GM21423 (cell line): Measurements from ENCODE around the gene CFAP157.

Source experiments
- ATAC-seq: cut with Tn5 transposase; IDR thresholded peaks from one replicate; pipeline ENCODE4 v1.9.1; 2021; ENCODE audit warnings: mild to moderate bottlenecking, moderate library complexity; ENCODE audit not compliant: unreplicated experiment

CFAP157 gene

GRCh38 chr9:127706836-127707241, at the start of gene CFAP157:
Gene CFAP157, plus strand, starts transcription at chr9:127706988. Its CDS starts 44 bp downstream, at chr9:127707032.
- ATAC-seq, result no peak

DNA sequence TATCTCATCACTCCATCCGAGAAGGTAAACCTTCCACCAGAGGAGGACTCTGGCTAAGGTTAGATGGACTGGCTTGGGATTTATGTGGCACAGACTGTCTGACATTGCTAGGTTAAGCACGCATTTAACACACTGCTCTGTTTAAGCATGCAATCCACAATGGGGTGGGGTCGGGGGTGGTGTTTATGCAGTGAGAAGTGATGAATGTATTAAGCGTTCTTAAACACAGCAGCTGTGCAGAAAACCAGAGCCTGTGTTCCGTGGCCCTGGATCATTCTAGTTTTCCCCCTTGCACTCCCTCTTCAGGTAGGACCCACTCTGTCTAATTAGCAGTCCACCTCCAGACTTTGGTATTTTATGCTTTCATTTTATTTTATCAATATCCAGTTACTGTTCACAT, 48.4 kb upstream of the CFAP157 start:
- no peak for ATAC-seq

GRCh38 chr9:127660886-127661741, 45.7 kb upstream of the CFAP157 start:
- no peak for ATAC-seq

GRCh38 chr9:127662617-127663016, 44.2 kb upstream of the CFAP157 start:
- ATAC-seq, result no peak

- ATAC-seq, result no peak
Observed at GRCh38 chr9:127664324-127664677, 42.5 kb upstream of the CFAP157 start.

DNA sequence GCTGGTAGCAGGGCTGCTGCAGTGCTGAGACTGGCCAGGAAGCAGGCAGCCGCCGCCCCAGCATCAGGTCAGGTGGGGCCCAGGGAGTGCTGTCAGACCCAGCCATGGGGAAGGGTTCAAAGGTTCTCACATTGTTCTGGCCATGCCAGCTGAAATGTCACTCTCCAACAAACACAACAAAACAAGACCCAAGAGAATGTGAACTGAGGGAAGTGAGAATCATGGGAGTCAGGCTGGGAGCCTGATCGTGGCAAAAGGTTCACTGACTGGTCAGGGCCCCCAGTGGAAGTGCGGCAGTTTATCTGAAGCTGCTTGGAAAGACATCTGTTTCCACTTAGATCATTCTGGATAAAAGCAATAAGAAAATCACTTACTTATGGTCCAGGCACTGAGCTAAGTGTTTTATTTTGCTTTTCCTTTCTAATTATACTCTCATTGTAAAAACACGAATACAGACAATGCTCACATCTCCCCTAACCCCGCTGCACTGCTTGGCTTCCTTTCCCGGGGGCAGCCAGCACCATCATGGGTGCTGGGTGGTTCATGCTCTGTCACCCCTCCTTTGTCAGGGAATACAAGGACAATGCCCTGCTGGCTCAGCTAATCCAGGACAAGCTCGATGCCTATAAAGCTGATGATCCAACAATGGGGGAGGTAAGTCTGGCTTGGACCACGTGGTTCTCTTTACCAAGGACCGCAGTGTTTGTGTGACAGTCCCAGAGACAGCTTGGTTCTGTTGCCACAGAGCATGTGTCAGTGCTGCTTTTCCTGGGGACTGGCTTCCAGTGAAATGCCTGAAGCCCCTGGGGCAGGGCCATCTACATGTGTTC, 41.9 kb upstream of the CFAP157 start:
- no peak for ATAC-seq

DNA sequence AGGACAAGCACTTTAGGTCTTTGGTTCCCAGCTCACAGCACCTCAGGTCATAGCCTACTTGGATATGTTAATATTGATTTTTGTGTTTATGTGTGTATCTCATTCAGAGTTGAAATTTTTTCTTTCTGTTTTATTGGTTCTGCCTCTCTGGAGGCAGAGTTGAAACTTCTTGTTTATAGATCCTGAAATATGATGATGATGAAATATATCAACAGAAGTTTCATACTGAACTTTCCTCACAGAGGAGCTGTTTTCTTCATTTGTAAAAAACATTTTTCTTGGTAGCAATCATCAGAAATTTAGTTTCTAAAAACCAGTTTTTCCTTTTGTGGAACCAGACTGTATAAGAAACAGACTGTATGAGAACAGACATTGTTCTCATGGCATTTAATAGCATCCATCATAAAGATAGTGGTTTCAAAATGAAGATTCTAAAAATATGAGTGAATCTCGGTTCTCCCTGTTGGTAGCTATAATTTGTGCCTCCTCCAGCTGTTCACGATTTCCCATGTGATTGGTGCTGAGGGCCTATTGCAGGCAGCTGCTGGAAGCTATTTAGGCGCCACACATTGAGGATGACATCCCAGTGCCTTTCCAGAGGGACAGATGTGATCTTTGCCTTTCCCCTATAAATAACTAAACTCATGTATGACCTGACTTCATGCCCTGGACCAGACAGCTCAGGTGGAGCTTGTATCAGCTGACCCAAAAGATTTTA, 39.5 kb upstream of the CFAP157 start:
- no peak for ATAC-seq

DNA sequence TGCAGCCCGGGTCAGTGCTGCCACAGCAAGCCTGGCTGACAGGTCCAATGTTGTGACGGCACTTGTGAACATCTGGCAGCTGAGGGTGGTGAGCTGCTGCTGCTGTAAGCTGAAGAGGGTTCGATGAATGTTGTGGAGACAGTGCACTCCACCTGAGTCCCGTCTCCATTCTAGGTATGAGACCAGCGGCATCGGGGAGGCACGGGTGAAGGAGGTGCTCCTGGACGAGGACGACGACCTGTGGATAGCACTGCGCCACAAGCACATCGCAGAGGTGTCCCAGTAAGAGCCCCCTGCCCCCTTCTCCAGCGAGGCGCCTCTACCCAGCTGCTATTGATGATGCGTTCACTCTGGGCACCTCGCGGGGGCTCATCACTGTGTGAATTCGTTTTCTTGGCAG, 38.9 kb upstream of the CFAP157 start:
- ATAC-seq, result no peak

DNA sequence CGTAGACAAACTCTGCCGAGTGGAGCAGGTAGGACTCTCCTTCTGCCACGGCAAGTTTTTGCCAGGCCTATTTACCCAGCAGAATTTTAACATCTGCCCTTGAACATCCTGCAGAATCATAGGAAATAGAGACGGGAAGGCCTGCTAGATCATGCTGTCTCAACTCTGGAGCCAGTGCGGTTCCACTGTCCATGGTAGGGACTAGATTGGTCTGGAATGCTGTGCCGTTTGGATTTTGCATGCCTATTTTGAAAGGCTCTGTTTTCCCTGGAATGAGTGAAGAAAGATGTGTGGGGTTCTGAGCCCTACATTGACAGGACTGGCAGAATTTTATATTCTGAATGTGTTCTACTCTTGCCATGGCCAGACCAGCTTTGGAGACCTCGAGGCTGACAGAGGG, 33.6 kb upstream of the CFAP157 start:
- ATAC-seq, result no peak

DNA sequence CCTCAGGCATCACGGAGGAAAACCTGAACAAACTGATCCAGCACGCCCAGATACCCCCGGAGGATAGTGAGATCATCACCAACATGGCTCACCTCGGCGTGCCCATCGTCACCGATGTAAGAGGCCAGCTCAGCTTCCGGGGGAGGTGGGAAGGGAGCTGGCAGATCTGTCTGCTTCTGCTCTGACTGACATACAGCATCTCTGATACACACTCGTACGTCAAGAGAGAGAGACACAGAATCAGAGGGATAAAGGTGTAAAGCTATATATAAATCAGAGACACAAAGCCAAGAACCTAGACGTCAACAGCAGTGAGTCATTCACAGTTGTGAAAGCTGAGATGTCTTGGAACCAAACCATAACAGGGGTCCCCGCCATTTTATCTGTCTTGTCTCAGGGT, 30.1 kb upstream of the CFAP157 start:
- no peak for ATAC-seq

DNA sequence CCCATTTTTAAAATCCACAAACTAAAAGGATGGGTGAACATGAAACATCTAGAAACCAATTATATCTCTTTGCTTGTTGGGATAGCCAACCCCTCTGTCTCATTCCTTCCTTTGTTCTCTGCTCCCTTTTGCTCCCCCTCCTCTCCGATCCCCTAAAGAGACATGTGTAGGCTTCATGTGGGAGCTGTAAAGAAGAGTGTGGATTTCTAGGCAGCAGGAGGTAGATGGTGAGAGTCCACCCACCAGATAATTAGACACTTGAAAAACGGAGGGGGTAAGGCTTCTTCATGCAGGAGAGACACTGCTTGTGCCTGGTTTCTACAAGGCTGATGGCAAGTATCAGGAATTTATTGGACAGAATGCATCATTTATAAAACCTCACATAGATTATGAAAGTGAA, 27.3 kb upstream of the CFAP157 start:
- no peak for ATAC-seq

DNA sequence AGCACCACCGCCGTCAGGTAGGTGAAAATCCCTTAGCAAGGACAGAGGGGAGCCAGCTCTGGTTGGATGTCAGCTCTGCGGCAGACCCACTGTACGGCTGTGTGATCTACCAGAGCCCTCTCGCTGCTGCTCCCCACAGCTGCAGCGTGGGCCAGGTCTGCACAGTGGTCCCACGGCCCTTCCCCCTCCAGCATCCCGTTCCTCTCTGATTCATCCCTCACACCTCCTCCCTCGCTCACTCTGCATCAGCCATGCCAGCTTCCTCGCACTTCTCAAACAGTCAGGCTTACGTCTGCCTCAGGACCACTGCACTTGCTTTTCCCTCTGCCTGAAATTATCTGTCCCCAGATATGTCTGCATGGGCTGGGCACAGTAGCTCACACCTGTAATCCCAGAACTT, 26.6 kb upstream of the CFAP157 start:
- no peak for ATAC-seq

DNA sequence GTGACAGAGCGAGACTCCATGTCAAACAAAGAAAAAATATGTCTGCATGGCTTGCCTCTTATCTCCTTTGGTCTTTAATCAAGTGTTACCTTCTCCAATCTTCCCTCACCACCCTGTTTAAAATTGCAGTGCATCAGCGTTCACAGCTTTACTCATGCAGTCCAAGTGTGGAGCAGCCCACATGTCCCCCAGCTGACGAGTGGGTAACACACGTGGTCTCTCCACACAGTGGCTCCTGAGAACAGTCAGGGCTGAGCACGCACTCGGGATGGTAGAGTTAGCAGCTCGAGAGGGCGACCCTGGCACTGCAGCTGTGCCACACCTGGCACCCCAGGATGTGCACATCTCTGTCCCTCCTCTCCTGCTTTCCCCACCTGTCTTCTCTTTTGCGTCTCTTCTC, 25.9 kb upstream of the CFAP157 start:
- no peak for ATAC-seq

- ATAC-seq, result no peak
Observed at GRCh38 chr9:127682351-127683136, 24.2 kb upstream of the CFAP157 start.

DNA sequence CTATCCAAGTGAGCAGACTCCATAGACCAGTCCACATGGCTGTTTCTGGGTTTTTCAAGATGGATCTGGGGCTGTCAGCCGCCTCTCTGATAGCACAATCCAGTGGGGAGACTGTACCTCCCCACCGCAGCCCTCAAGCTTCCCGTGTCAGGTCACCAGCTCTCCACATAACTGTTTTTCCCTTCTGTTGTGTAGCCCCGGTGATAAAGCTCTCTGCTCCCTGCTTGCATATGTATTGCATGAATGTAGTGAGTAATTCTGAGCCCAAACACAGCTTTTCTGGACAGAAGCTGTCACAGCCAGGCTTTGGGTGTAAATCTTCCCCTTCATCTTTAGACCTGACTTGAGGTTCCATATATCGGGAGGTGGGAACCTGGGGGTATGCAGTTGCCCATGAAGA, 23.1 kb upstream of the CFAP157 start:
- ATAC-seq, result no peak

DNA sequence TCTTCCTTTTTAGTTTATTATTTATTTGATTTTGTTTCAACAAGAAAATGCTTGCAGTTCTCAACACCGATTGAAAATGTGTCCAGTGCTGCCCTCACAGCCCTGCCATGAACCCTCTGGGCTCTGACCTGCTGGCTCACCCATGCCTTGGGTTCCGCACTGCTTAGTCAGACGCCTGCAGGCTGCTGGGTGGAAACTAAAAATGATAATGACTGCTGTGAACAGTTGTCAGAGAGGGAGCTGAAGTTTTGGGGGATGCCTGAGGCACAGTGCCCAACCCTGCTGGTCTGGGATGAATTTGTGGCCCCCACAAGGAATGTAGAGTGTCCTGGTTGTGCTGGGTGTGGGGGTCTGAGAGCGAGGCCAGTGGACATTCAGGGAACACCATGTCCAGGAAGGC, 22.2 kb upstream of the CFAP157 start:
- no peak for ATAC-seq

DNA sequence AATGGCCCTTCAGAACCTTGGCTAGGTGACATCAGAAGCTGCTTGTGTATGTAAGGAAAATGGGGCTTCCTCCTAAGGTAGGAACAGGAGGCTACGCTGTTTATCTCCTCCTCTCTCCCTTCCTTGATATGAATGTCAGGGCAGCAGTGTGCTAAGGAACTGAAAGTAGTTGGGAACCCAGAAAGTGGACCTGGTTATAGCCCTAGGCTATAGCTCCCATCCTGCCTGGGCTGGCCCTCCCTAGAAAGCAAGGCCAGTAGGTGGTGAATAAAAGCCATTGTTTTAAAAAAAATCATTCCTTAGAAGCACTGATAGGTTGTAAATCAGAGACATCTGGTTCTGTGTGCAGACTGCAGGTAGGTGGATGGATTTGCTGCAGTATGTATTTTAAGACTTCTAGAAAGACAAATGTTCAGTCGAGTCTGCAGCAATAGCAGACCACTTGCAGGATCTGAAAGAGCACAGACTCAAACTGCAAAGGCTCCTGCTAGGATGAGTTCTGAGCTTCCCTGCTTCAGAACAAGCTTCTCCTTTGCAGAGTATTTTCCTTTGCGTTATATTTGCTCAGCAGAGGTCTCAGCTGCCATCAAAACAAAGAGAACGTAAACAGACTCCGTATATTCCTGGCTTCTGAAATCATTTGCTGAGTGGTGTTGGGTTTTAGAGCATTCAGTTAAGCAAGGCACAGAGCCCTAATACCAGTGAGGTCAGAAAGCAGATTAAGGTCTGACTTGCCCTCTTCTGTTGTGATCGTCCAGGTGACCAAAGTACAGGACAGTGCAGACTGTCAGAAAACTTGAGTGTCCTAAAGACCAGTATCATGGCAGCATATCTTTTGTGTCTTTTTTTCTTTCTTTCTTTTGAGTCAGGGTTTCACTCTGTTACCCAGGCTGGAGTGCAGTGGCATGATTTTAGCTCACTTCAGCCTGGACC, 20.1 kb upstream of the CFAP157 start:
- ATAC-seq, result no peak

DNA sequence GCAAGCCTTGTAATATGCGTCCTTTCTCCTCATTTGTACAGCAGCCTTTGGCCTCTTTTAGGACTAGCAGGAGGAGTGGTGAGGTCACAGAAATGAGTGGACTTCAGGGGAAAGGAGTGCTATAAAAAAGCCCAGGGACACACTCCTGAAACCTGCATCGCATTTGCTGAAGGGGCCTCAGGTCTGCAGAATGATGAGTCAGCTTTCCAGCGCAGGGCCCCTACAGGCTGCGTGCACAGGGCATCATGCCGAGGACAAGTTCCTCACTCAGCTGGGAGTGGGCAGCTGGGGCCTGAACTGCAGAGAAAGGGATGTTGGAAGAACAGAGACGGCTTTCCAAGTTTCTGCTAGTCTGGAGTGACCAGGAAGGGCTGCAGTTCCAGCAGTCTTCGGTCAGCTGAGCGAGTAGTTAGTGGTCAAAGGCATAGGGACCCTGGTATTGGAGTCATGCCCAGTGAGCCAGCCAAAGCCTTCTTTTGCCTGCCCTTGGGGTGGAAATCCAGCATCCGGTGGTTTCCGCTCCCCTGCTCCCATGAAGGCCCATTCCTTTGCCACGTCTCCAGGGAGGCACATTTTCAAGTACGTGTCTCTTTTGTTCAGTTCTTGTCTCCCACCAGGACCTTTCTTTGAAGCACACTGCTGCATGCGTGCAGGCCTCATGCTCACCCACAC, 17.3 kb upstream of the CFAP157 start:
- ATAC-seq, result no peak

- ATAC-seq, result no peak
Observed at GRCh38 chr9:127690735-127691134, 16.1 kb upstream of the CFAP157 start.
